Endothelial cell of umbilical vein (primary cell): Measurements from ENCODE around the gene KRTAP20-4. TPM values are rescaled to one million over a fixed set of nuclear protein-coding genes. Genes with fewer than 3 reads are reported as not detected.

Experiments
- BruUV-seq: library from RNA; stranded (reverse); fragments of 400-500 nt; replicated peaks from 2 replicates; lab custom pipeline; 2021; lab: Mats Ljungman, UMichigan
- CTCF ChIA-PET: fragments of 300-600, 350-600 bp; sonication (Branson Sonifier 250); formaldehyde crosslinking; loops from one replicate; lab custom pipeline; 2021; ENCODE audit warnings: antibody characterized with exemption, inconsistent platforms; lab: Charles Lee
- POLR2A ChIA-PET: fragments of 300-600, 350-600 bp; sonication (Branson Sonifier 250); formaldehyde crosslinking; loops from one replicate; lab custom pipeline; 2021; ENCODE audit warnings: antibody characterized with exemption, inconsistent platforms; lab: Charles Lee
- DNase-seq: peaks from one replicate; pipeline ENCODE4 v3.0.0-alpha.2; 2011; ENCODE audit warnings: low read depth, low spot score
- FAIRE-seq: peaks from 2 replicates; lab custom pipeline; 2011; peaks lifted over from hg19 to GRCh38; lab: Jason Lieb, UNC
- H2AFZ ChIP-seq: 2 replicates; pipeline ENCODE4 v1.6.0; 2012; ENCODE audit warnings: low read depth, low read length, control low read depth, inconsistent platforms
- H3K27ac ChIP-seq: 2 replicates; pipeline ENCODE4 v1.5.1; 2011; ENCODE audit warnings: low read depth, mild to moderate bottlenecking, control low read depth, low read length, moderate library complexity; ENCODE audit not compliant: insufficient read depth
- H3K27me3 ChIP-seq, 2 experiments: 2 replicates each; pipeline versions ENCODE4 v1.6.0 to v1.6.1; 2011; ENCODE audit warnings: low read length in 2 of 2, mixed read lengths in 1 of 2; ENCODE audit not compliant: control insufficient read depth in 2 of 2, insufficient read depth in 2 of 2
- H3K36me3 ChIP-seq, 2 experiments: 2 replicates in 1 of 2; 3 replicates in 1 of 2; pipeline ENCODE4 v1.5.1; 2011; ENCODE audit warnings: low read length in 2 of 2, mild to moderate bottlenecking in 1 of 2, moderate library complexity in 1 of 2; ENCODE audit not compliant: control insufficient read depth in 2 of 2, insufficient read depth in 2 of 2; ENCODE audit errors: extremely low read depth in 1 of 2
- H3K4me1 ChIP-seq: 3 replicates; pipeline ENCODE4 v1.5.1; 2011; ENCODE audit warnings: mild to moderate bottlenecking, low read length; ENCODE audit not compliant: control insufficient read depth, insufficient read depth; ENCODE audit errors: extremely low read depth
- H3K4me2 ChIP-seq: 2 replicates; pipeline ENCODE4 v1.6.1; 2011; ENCODE audit warnings: low read length, control low read depth, mixed read lengths; ENCODE audit not compliant: insufficient read depth
- H3K4me3 ChIP-seq, 3 experiments: fragments of 200-600 bp in 1 of 3; sonication (generic), shearing (Covaris generic) in 1 of 3; replicated peaks in 1 of 3; 2 replicates each; pipeline ENCODE4 v1.5.1; 2011 to 2016; ENCODE audit warnings: control low read depth in 3 of 3, low read length in 3 of 3, mild to moderate bottlenecking in 2 of 3, inconsistent platforms in 1 of 3, low read depth in 1 of 3, moderate library complexity in 1 of 3; ENCODE audit not compliant: insufficient read depth in 1 of 3
- H3K79me2 ChIP-seq: 2 replicates; pipeline ENCODE4 v1.6.0; 2012; ENCODE audit warnings: low read length, inconsistent platforms; ENCODE audit not compliant: control insufficient read depth, insufficient read depth
- H3K9ac ChIP-seq: replicated peaks from 2 replicates; pipeline ENCODE3; 2011; ENCODE audit warnings: low read length, control low read depth; ENCODE audit not compliant: insufficient read depth; ENCODE audit errors: extremely low read depth
- H3K9me1 ChIP-seq: replicated peaks from 3 replicates; pipeline ENCODE4 v1.6.0; 2011; ENCODE audit warnings: mild to moderate bottlenecking, low read length; ENCODE audit not compliant: control insufficient read depth, insufficient read depth; ENCODE audit errors: extremely low read depth
- H3K9me3 ChIP-seq: replicated peaks from 2 replicates; pipeline ENCODE4 v1.5.1; 2012; ENCODE audit warnings: low read length, inconsistent platforms; ENCODE audit not compliant: control insufficient read depth, insufficient read depth
- H4K20me1 ChIP-seq: replicated peaks from 2 replicates; pipeline ENCODE3; 2011; ENCODE audit warnings: mild to moderate bottlenecking, low read length; ENCODE audit not compliant: control insufficient read depth, insufficient read depth; ENCODE audit errors: extremely low read depth
- EZH2 ChIP-seq: IDR thresholded peaks from 2 replicates; pipeline ENCODE4 v1.6.1; 2012; ENCODE audit warnings: borderline replicate concordance, low read depth, mild to moderate bottlenecking, moderate library complexity, low read length, inconsistent platforms; ENCODE audit not compliant: severe bottlenecking
- FOS ChIP-seq: IDR thresholded peaks from 2 replicates; pipeline ENCODE4 v1.6.1; 2011; ENCODE audit warnings: mild to moderate bottlenecking, low read length, moderate library complexity, borderline replicate concordance; ENCODE audit not compliant: insufficient read depth
- GATA2 ChIP-seq: IDR thresholded peaks from 2 replicates; pipeline ENCODE4 v1.7.0; 2011; ENCODE audit warnings: low read depth, mild to moderate bottlenecking, moderate library complexity, mixed read lengths, low read length; ENCODE audit not compliant: insufficient read length, insufficient read depth
- MAX ChIP-seq: IDR thresholded peaks from 2 replicates; pipeline ENCODE4 v1.6.1; 2011; ENCODE audit not compliant: insufficient read depth, insufficient read length
- MYC ChIP-seq: IDR thresholded peaks from one replicate; pipeline ENCODE4 v1.6.1; 2011; ENCODE audit warnings: mild to moderate bottlenecking, low read depth, low read length
- POLR2A ChIP-seq: IDR thresholded peaks from 2 replicates; pipeline ENCODE4 v1.6.1; 2012; ENCODE audit warnings: low read depth, mild to moderate bottlenecking, control low read depth, low read length
- POLR2AphosphoS5 ChIP-seq: IDR thresholded peaks from 2 replicates; pipeline ENCODE4 v1.6.1; 2012; ENCODE audit warnings: low read depth, mild to moderate bottlenecking, control low read depth, low read length, moderate library complexity; ENCODE audit not compliant: insufficient read depth
- dilution Hi-C: fragments of 300-500 bp; cut with MboI; formaldehyde crosslinking; loops from one replicate; pipeline ENCODE4 v1.15.0; 2019; ENCODE audit warnings: low sequenced_read_pairs; ENCODE audit not compliant: extremely low pct_ligation_motif_present
- intact Hi-C: fragments of 100-400 bp; cut with micrococcal nuclease; formaldehyde crosslinking; loops from one replicate; pipeline ENCODE4 v1.10.0; 2022
- polyA plus RNA-seq, 4 experiments: library from polyadenylated mRNA; depleted of rRNA in 3 of 4; stranded (reverse) in 3 of 4; unstranded in 1 of 4; fragments of >200 nt; gene quantifications; 2 replicates each; pipeline versions ENCODE4 v1.2.1 to v1.2.3, GENCODE V29; 2011 to 2012; ENCODE audit warnings: missing spikeins in 1 of 4
- total RNA-seq: library from RNA; stranded (reverse); gene quantifications from 2 replicates; pipeline ENCODE4 v1.2.3, GENCODE V29; 2021
- TF ChIP-seq, protein P1 (sequence below), 2 donors: IDR thresholded peaks; 1 replicate in 1 of 2; 2 replicates in 1 of 2; pipeline ENCODE4 v1.5.1; 2011; ENCODE audit warnings: low read length in 2 of 2, mild to moderate bottlenecking in 2 of 2, moderate library complexity in 2 of 2, control low read depth in 1 of 2, inconsistent platforms in 1 of 2, low read depth in 1 of 2; ENCODE audit not compliant: insufficient read depth in 1 of 2; ENCODE audit errors: extremely low read depth in 1 of 2

KRTAP20-4 gene
- total and polyA plus RNA-seq, 2 donors (not counting 3 experiments of a cell fraction or from before 2014, with no cell fraction given): not detected

GRCh38 chr21:30634906-30635305 lies 14.5 kb downstream of the KRTAP20-4 start, which contains the start of gene KRTAP20-2:
TSS of gene KRTAP20-2 (plus strand) at chr21:30635206. CDS start at chr21:30635264, 58 bp downstream.
- Histone ChIP-seq H3K4me1 (no peaks in the 10 kb centered on the region), H3K4me2 (no peak within 1 kb of the TSS), H3K9me1 (no peaks in the 10 kb centered on the region), H3K79me2 (no peaks in the 10 kb centered on the region), H3K36me3 (no peaks in the 10 kb centered on the region), H3K27ac (no peak within 1 kb of the TSS), H3K27me3 (no peaks in the 10 kb centered on the region), H3K9ac (no peak within 1 kb of the TSS), H3K9me3 (peaks cover 7% of the 10 kb centered on the region), H4K20me1 (no peaks in the 10 kb centered on the region), H2AFZ (no peak within 1 kb of the TSS), H3K4me3 (no peak within 1 kb of the TSS)
- TF ChIP-seq GATA2 (no peak), MAX (no peak), POLR2AphosphoS5 (no peak)
- POLR2A ChIA-PET: no interaction called here
- no TSS peak for BruUV-seq
- CTCF ChIA-PET: no interaction called here
- intact Hi-C loops (no loop called here), dilution Hi-C loops (no loop called here)
- FAIRE-seq (no peak), DNase-seq (no peak)

DNA sequence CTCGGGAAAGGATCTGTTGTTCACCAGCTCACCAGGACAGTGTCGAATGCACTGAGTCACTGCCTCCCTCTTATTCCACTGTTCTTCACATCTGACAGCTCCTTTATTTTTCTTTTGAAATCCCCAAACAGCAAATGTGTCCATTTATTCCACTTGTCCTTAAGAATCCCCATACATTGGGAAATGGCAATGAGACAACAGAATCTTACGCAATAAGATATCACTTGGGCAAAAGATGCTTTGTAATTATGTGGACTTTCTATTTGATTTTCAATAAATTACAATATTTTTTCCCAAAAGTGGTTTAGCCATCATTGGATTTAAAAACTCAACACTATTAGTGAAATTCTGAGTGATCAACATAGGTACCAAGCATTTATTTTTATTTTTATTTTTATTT lies 18.3 kb downstream of the KRTAP20-4 start:
- FAIRE-seq (no peak), DNase-seq (no peak)
- Histone ChIP-seq H3K9ac (no peak overlapping the region), H3K4me3 (no peak overlapping the region), H3K9me3 (peaks cover 2% of the 10 kb centered on the region), H3K4me2 (no peak overlapping the region), H3K27me3 (no peaks in the 10 kb centered on the region), H3K36me3 (no peaks in the 10 kb centered on the region), H3K9me1 (no peaks in the 10 kb centered on the region), H4K20me1 (no peaks in the 10 kb centered on the region), H3K4me1 (no peaks in the 10 kb centered on the region), H3K27ac (no peak overlapping the region), H3K79me2 (no peaks in the 10 kb centered on the region), H2AFZ (no peak overlapping the region)
- intact Hi-C loops (no loop called here), dilution Hi-C loops (no loop called here)
- ChIA-PET CTCF (no interaction called here), POLR2A (no interaction called here)
- TF ChIP-seq EZH2 (no peak), FOS (no peak), POLR2A (no peak), POLR2AphosphoS5 (no peak), MYC (no peak)
- TF ChIP-seq, protein P1, sequence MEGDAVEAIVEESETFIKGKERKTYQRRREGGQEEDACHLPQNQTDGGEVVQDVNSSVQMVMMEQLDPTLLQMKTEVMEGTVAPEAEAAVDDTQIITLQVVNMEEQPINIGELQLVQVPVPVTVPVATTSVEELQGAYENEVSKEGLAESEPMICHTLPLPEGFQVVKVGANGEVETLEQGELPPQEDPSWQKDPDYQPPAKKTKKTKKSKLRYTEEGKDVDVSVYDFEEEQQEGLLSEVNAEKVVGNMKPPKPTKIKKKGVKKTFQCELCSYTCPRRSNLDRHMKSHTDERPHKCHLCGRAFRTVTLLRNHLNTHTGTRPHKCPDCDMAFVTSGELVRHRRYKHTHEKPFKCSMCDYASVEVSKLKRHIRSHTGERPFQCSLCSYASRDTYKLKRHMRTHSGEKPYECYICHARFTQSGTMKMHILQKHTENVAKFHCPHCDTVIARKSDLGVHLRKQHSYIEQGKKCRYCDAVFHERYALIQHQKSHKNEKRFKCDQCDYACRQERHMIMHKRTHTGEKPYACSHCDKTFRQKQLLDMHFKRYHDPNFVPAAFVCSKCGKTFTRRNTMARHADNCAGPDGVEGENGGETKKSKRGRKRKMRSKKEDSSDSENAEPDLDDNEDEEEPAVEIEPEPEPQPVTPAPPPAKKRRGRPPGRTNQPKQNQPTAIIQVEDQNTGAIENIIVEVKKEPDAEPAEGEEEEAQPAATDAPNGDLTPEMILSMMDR (IDR thresholded peaks at IDR 0.05; ENCODE audit: extremely low read depth in 1 of 2, insufficient read depth in 1 of 2, low read depth in 1 of 2, low read length in 2 of 2): no peak
- no TSS peak for BruUV-seq
